HEK293T (cell line): ENCODE results near the gene FBXL22.

Source experiments
- ARNT ChIP-seq: fragments of 450-650 bp; IDR thresholded peaks from 2 replicates; pipeline ENCODE4 v1.6.1; 2017; ENCODE audit warnings: mild to moderate bottlenecking
- BHLHE40 ChIP-seq: fragments of 450-650 bp; IDR thresholded peaks from 2 replicates; pipeline ENCODE4 v1.6.1; 2016; ENCODE audit warnings: mild to moderate bottlenecking, moderate library complexity, borderline replicate concordance
- FOXA1 ChIP-seq: fragments of 450-650 bp; IDR thresholded peaks from 2 replicates; pipeline ENCODE4 v1.6.1; 2016; ENCODE audit warnings: mild to moderate bottlenecking
- FOXK2 ChIP-seq: fragments of 450-650 bp; IDR thresholded peaks from 2 replicates; pipeline ENCODE4 v1.6.1; 2016; ENCODE audit warnings: mild to moderate bottlenecking
- HDGF ChIP-seq: fragments of 450-650 bp; IDR thresholded peaks from 2 replicates; pipeline ENCODE4 v1.6.1; 2017; ENCODE audit warnings: antibody characterized with exemption, borderline replicate concordance
- L3MBTL2 ChIP-seq: fragments of 450-650 bp; conservative IDR thresholded peaks from 2 replicates; pipeline ENCODE4 v1.6.1; 2016; ENCODE audit warnings: mild to moderate bottlenecking
- SP1 ChIP-seq: fragments of 450-650 bp; IDR thresholded peaks from 2 replicates; pipeline ENCODE4 v1.6.1; 2017
- SUZ12 ChIP-seq: fragments of 450-650 bp; IDR thresholded peaks from 2 replicates; pipeline ENCODE4 v1.6.1; 2016; ENCODE audit warnings: mild to moderate bottlenecking

DNA sequence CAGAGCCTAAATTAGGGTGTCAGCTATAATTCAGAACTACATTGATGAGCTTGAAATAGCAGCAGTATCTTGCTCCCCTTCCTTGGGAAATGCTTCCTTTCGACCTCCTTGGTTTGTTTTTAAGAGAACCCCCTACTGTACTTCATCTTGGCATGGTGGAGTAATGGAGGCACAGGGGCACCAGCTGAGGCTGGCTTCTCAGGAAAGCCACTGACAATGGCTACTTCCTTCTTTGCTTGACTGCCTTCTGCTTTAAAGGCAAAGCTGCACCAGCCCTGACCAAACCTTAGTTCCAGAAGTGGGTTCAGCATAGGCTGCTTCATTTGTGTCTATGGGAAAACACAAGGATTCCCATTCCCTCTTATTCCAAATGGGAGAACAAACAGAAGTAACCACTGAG lies 1.5 kb upstream of the FBXL22 start:
- no peak for TF ChIP-seq SUZ12
- no peak for TF ChIP-seq BHLHE40
- no peak for TF ChIP-seq ARNT
- TF ChIP-seq SP1, result no peak
- TF ChIP-seq FOXA1, result no peak
- TF ChIP-seq FOXK2, result no peak
- no peak for TF ChIP-seq L3MBTL2
- TF ChIP-seq HDGF, result no peak
